SU-DHL-6 (cell line): ENCODE measurements around the gene CHST13.

Source experiments
- EZH2phosphoT487 ChIP-seq: fragments of 200-600 bp; sonication (generic), shearing (Covaris generic); conservative IDR thresholded peaks from 2 replicates; pipeline ENCODE4 v1.6.1; 2018; ENCODE audit warnings: mild to moderate bottlenecking, antibody characterized with exemption, low read length, moderate library complexity, mixed read lengths
- TF ChIP-seq, protein P1 (sequence below): fragments of 200-600 bp; sonication (generic); IDR thresholded peaks from one replicate; pipeline ENCODE4 v1.5.1; 2017; ENCODE audit warnings: antibody characterized with exemption, mild to moderate bottlenecking, low read length, moderate library complexity; ENCODE audit not compliant: insufficient read depth, poor library complexity, severe bottlenecking

GRCh38 chr3:126507886-126508285 is 16.1 kb upstream of the CHST13 start:
- TF ChIP-seq, protein P1, sequence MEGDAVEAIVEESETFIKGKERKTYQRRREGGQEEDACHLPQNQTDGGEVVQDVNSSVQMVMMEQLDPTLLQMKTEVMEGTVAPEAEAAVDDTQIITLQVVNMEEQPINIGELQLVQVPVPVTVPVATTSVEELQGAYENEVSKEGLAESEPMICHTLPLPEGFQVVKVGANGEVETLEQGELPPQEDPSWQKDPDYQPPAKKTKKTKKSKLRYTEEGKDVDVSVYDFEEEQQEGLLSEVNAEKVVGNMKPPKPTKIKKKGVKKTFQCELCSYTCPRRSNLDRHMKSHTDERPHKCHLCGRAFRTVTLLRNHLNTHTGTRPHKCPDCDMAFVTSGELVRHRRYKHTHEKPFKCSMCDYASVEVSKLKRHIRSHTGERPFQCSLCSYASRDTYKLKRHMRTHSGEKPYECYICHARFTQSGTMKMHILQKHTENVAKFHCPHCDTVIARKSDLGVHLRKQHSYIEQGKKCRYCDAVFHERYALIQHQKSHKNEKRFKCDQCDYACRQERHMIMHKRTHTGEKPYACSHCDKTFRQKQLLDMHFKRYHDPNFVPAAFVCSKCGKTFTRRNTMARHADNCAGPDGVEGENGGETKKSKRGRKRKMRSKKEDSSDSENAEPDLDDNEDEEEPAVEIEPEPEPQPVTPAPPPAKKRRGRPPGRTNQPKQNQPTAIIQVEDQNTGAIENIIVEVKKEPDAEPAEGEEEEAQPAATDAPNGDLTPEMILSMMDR, result no peak
- TF ChIP-seq EZH2phosphoT487, result no peak
